Calu3 (cell line): ENCODE data around the gene MCF2L2. TPM values are rescaled to one million over a fixed set of nuclear protein-coding genes. Genes with fewer than 3 reads are reported as not detected.
"Not testable (repeated sequence)": the region's sequence is repeated elsewhere in the genome, so short reads cannot be mapped to it uniquely, and the experiment has no call there.

ENCODE experiments used
- BruUV-seq: library from RNA; stranded (reverse); fragments of 400-500 nt; replicated peaks from 2 replicates; lab custom pipeline; 2021; lab: Mats Ljungman, UMichigan
- CTCF ChIA-PET: fragments of 300-600 bp; sonication (Branson Sonifier 250); formaldehyde crosslinking; loops from one replicate; lab custom pipeline; 2022; ENCODE audit warnings: antibody characterized with exemption; lab: Charles Lee
- DNase-seq: peaks from one replicate; pipeline ENCODE4 v3.0.0; 2022
- H3K27ac Mint-ChIP-seq: one replicate; pipeline ENCODE4 v1.8.0; 2022; ENCODE audit warnings: mixed read lengths; ENCODE audit not compliant: unreplicated experiment
- H3K27me3 Mint-ChIP-seq: one replicate; pipeline ENCODE4 v1.8.0; 2022; ENCODE audit warnings: mixed read lengths; ENCODE audit not compliant: unreplicated experiment
- H3K36me3 Mint-ChIP-seq: one replicate; pipeline ENCODE4 v1.8.0; 2022; ENCODE audit warnings: mild to moderate bottlenecking, moderate library complexity, mixed read lengths; ENCODE audit not compliant: insufficient read depth, unreplicated experiment
- H3K4me1 Mint-ChIP-seq: one replicate; pipeline ENCODE4 v1.8.0; 2022; ENCODE audit warnings: mild to moderate bottlenecking, low read depth, mixed read lengths; ENCODE audit not compliant: unreplicated experiment
- H3K4me3 Mint-ChIP-seq: one replicate; pipeline ENCODE4 v1.8.0; 2022; ENCODE audit warnings: mild to moderate bottlenecking, low read depth, moderate library complexity, mixed read lengths; ENCODE audit not compliant: unreplicated experiment
- H3K9me3 Mint-ChIP-seq: one replicate; pipeline ENCODE4 v1.8.0; 2022; ENCODE audit warnings: low read depth, mixed read lengths; ENCODE audit not compliant: unreplicated experiment
- CTCF ChIP-seq: fragments of 200-600 bp; IDR thresholded peaks from one replicate; pipeline ENCODE4 v1.8.0; 2022; ENCODE audit warnings: antibody characterized with exemption; ENCODE audit not compliant: unreplicated experiment
- intact Hi-C: fragments of 100-400 bp; cut with micrococcal nuclease; formaldehyde crosslinking; loops from one replicate; pipeline ENCODE4 v1.10.0; 2022; ENCODE audit not compliant: unreplicated experiment
- total RNA-seq: library from RNA; stranded (reverse); gene quantifications from 2 replicates; pipeline ENCODE4 v1.2.3, GENCODE V29; 2022

Gene MCF2L2
- total RNA-seq, 1 experiment from 2014 or later, result 0.35 TPM

DNA sequence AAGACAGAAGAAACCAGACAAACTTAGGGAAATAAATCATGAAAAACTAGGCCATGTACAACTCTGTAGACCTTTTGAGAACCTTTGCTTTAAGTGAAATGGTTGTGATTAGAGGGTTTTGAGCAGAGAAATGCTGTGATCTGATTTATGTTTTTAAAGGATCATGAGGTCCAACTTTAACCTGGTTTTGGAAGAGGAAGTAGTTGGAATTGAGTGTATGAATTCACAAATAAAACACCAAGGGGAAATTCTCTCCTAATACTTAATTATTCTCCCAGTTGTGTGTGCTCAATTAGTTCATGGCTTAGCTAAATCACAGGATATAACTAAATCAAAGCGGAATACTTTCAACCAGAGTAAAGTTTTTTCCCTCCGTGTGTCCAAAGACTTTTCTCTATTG is 45.5 kb upstream of the MCF2L2 start:
- intact Hi-C loops, result loop anchor here (5.0 kb wide), 1 partner anchor 352 kb away; no protein-coding TSS in a partner anchor
- CTCF ChIA-PET, result interaction anchor here (1.2 to 1.4 kb wide), 2 partner anchors 87 to 293 kb away, joined by 3 to 4 read pairs; no protein-coding TSS in a partner anchor
- H3K36me3 Mint-ChIP-seq, result no peaks in the 10 kb centered on the region
- no peaks in the 10 kb centered on the region for H3K9me3 Mint-ChIP-seq
- no peak overlapping the region for H3K4me3 Mint-ChIP-seq
- H3K4me1 Mint-ChIP-seq, result no peaks in the 10 kb centered on the region
- no peak overlapping the region for H3K27ac Mint-ChIP-seq
- peaks cover 22% of the 10 kb centered on the region for H3K27me3 Mint-ChIP-seq
- no TSS peak for BruUV-seq
- DNase-seq, result no peak
- TF ChIP-seq CTCF, result no peak

GRCh38 chr3:183472155-183472554 is 43.7 kb upstream of the MCF2L2 start:
- no peaks in the 10 kb centered on the region for H3K4me1 Mint-ChIP-seq
- H3K9me3 Mint-ChIP-seq, result no peaks in the 10 kb centered on the region
- no peak for DNase-seq
- H3K27ac Mint-ChIP-seq, result no peak overlapping the region
- H3K4me3 Mint-ChIP-seq, result no peak overlapping the region
- no peak for TF ChIP-seq CTCF
- H3K36me3 Mint-ChIP-seq, result no peaks in the 10 kb centered on the region
- BruUV-seq, result no TSS peak
- CTCF ChIA-PET, result interaction anchor here (0.6 kb wide), 1 partner anchor 344 kb away, joined by 4 read pairs; no protein-coding TSS in a partner anchor
- H3K27me3 Mint-ChIP-seq, result peaks cover 22% of the 10 kb centered on the region
- intact Hi-C loops, result loop anchor here (5.0 kb wide), 1 partner anchor 350 kb away; no protein-coding TSS in a partner anchor

- H3K27me3 Mint-ChIP-seq, result peaks cover 16% of the 10 kb centered on the region
- intact Hi-C loops, result loop anchor here (2.0 to 5.0 kb wide), 2 partner anchors 169 to 230 kb away; partner anchors contain the start of gene KLHL24
- H3K4me1 Mint-ChIP-seq, result no peaks in the 10 kb centered on the region
- DNase-seq, result no peak
- H3K4me3 Mint-ChIP-seq, result no peak overlapping the region
- H3K27ac Mint-ChIP-seq, result no peak overlapping the region
- no peak for TF ChIP-seq CTCF
- no peaks in the 10 kb centered on the region for H3K36me3 Mint-ChIP-seq
- no peaks in the 10 kb centered on the region for H3K9me3 Mint-ChIP-seq
- BruUV-seq, result no TSS peak
- CTCF ChIA-PET, result interaction anchor here (0.8 to 1.4 kb wide), 4 partner anchors 80 to 299 kb away, joined by 3 to 6 read pairs (median 4); partner anchors contain the start of gene YEATS2
These were observed 40.0 kb upstream of the MCF2L2 start for GRCh38 chr3:183468424-183468823.

DNA sequence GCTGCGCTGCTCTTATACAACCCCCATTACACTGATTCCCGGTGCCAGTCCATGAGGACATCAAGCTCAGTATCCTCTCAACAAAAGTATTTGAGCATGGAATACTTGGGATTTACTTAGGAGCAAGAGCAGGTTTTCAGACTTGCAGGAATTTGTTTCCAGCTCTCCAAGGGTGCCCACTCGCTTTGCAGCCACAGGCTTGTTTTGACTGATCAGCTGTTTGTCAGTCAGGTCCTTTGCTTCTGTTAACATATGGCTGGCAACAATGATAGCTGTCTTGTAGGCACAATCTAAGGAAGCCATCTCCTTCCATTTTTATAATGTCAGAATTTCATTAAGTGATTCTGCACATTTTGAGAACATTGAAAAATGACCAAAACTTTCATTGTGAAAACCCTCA is 38.2 kb upstream of the MCF2L2 start:
- H3K9me3 Mint-ChIP-seq, result no peaks in the 10 kb centered on the region
- no peak overlapping the region for H3K4me3 Mint-ChIP-seq
- H3K27ac Mint-ChIP-seq, result no peak overlapping the region
- CTCF ChIA-PET, result interaction anchor here (0.6 to 1.2 kb wide), 2 partner anchors 14 to 301 kb away, joined by 3 to 5 read pairs; no protein-coding TSS in a partner anchor
- intact Hi-C loops, result loop anchor here (5.0 kb wide), 1 partner anchor 171 kb away; the partner anchor contains the start of gene KLHL24
- H3K36me3 Mint-ChIP-seq, result no peaks in the 10 kb centered on the region
- H3K4me1 Mint-ChIP-seq, result no peaks in the 10 kb centered on the region
- peaks cover 25% of the 10 kb centered on the region for H3K27me3 Mint-ChIP-seq
- no peak for DNase-seq
- BruUV-seq, result no TSS peak
- no peak for TF ChIP-seq CTCF

DNA sequence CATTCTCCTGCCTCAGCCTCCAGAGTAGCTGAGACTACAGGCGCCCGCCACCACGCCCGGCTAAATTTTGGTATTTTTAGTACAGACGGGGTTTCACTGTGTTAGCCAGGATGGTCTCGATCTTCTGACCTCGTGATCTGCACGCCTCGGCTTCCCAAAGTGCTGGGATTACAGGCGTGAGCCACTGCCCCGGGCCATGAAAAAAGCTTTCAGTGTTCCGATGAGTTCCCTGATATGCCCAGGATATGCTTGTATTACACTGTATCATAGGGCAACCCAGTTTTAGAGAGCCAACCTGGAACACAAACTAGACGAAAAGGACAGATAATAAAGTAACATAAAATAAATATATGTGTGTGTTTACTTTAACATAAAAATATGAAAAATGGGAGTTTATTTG is 37.3 kb upstream of the MCF2L2 start:
- not testable (repeated sequence) for DNase-seq, H3K9me3 Mint-ChIP-seq, H3K36me3 Mint-ChIP-seq, H3K4me3 Mint-ChIP-seq, BruUV-seq, H3K4me1 Mint-ChIP-seq, H3K27ac Mint-ChIP-seq
- CTCF ChIA-PET, result interaction anchor here (0.7 kb wide), 1 partner anchor 211 kb away, joined by 4 read pairs; no protein-coding TSS in a partner anchor
- H3K27me3 Mint-ChIP-seq, result peaks cover 25% of the 10 kb centered on the region
- intact Hi-C loops, result loop anchor here (5.0 kb wide), 1 partner anchor 172 kb away; the partner anchor contains the start of gene KLHL24
